ENCODE data around the gene NDFIP1.
"Not testable (repeated sequence)": the region's sequence is repeated elsewhere in the genome, so short reads cannot be mapped to it uniquely, and the experiment has no call there.

Gene NDFIP1

GRCh38 chr5:142108432-142109330 is at the start of gene NDFIP1:
Gene NDFIP1 (plus strand): TSS chr5:142108779. CDS start chr5:142108975, 196 bp downstream.
- DNase-seq (ENCODE audit: low read depth in 1 of 2, low spot score in 1 of 2) = peak; percentile 68 to 80

GRCh38 chr5:142059304-142059940 is 49.2 kb upstream of the NDFIP1 start:
- DNase-seq (ENCODE audit: low read depth in 1 of 2, low spot score in 1 of 2) = no peak

GRCh38 chr5:142063376-142063775 is 45.2 kb upstream of the NDFIP1 start:
- no peak for DNase-seq (ENCODE audit: low read depth in 1 of 2, low spot score in 1 of 2)

- DNase-seq (ENCODE audit: low read depth in 1 of 2, low spot score in 1 of 2) = no peak
Observed at GRCh38 chr5:142063878-142064331, 44.7 kb upstream of the NDFIP1 start.

GRCh38 chr5:142065273-142065672 is 43.3 kb upstream of the NDFIP1 start:
- DNase-seq (ENCODE audit: low read depth in 1 of 2, low spot score in 1 of 2) = no peak

GRCh38 chr5:142069606-142070399 is 38.8 kb upstream of the NDFIP1 start:
- DNase-seq (ENCODE audit: low read depth in 1 of 2, low spot score in 1 of 2) = no peak

- no peak for DNase-seq (ENCODE audit: low read depth in 1 of 2, low spot score in 1 of 2)
Observed at GRCh38 chr5:142070734-142071133, 37.8 kb upstream of the NDFIP1 start.

GRCh38 chr5:142072488-142072887 is 36.1 kb upstream of the NDFIP1 start:
- DNase-seq (ENCODE audit: low read depth in 1 of 2, low spot score in 1 of 2) = no peak

GRCh38 chr5:142073362-142073988 is 35.1 kb upstream of the NDFIP1 start:
- DNase-seq (ENCODE audit: low read depth in 1 of 2, low spot score in 1 of 2) = no peak

- no peak for DNase-seq (ENCODE audit: low read depth in 1 of 2, low spot score in 1 of 2)
Observed at GRCh38 chr5:142074006-142074405, 34.6 kb upstream of the NDFIP1 start.

- DNase-seq (ENCODE audit: low read depth in 1 of 2, low spot score in 1 of 2) = no peak
Observed at GRCh38 chr5:142078221-142078620, 30.4 kb upstream of the NDFIP1 start.

- no peak for DNase-seq (ENCODE audit: low read depth in 1 of 2, low spot score in 1 of 2)
Observed at GRCh38 chr5:142078706-142079105, 29.9 kb upstream of the NDFIP1 start.

GRCh38 chr5:142079306-142079721 is 29.3 kb upstream of the NDFIP1 start:
- no peak for DNase-seq (ENCODE audit: low read depth in 1 of 2, low spot score in 1 of 2)

GRCh38 chr5:142080248-142080647 is 28.3 kb upstream of the NDFIP1 start:
- DNase-seq (ENCODE audit: low read depth in 1 of 2, low spot score in 1 of 2) = no peak

GRCh38 chr5:142082182-142082781 is 26.3 kb upstream of the NDFIP1 start:
- no peak for DNase-seq (ENCODE audit: low read depth in 1 of 2, low spot score in 1 of 2)

GRCh38 chr5:142086229-142086628 is 22.4 kb upstream of the NDFIP1 start:
- no peak for DNase-seq (ENCODE audit: low read depth in 1 of 2, low spot score in 1 of 2)

- no peak for DNase-seq (ENCODE audit: low read depth in 1 of 2, low spot score in 1 of 2)
Observed at GRCh38 chr5:142086679-142087078, 21.9 kb upstream of the NDFIP1 start.

- peak in 1 of 2 donors; percentile 32 for DNase-seq (ENCODE audit: low read depth in 1 of 2, low spot score in 1 of 2)
Observed at GRCh38 chr5:142087920-142088679, 20.5 kb upstream of the NDFIP1 start.

GRCh38 chr5:142088855-142089479 is 19.6 kb upstream of the NDFIP1 start:
- not testable (repeated sequence) for DNase-seq (ENCODE audit: low read depth in 1 of 2, low spot score in 1 of 2)

Data from activated T-helper 1 cell treated with anti-CD3 and anti-CD28 coated beads, Interleukin-2, amount 50 U/mL, for 16 hours (primary cell).